Natural killer cell (primary cell): ENCODE data around the gene GARNL3. TPM values are rescaled to one million over a fixed set of nuclear protein-coding genes. Genes with fewer than 3 reads are reported as not detected.

ENCODE experiments used
- ATAC-seq, 3 donors: fragments of 150-1000 bp in 2 of 3; fragments of 200-7000 bp in 1 of 3; cut with Tn5 transposase; 1 replicate in 1 of 3; 2 replicates in 2 of 3; pipeline ENCODE4 v1.10.0; 2021; ENCODE audit warnings: mild to moderate bottlenecking in 2 of 3, moderate library complexity in 2 of 3
- DNase-seq, 2 donors: peaks; one replicate each; pipeline versions ENCODE4 v3.0.0 to v3.0.0-alpha.2; 2013 to 2021; ENCODE audit warnings: mixed read lengths in 1 of 2
- H3K27ac ChIP-seq: one replicate; pipeline ENCODE4 v1.5.1; 2013; ENCODE audit warnings: mild to moderate bottlenecking, low read length
- H3K27me3 ChIP-seq: one replicate; pipeline ENCODE4 v1.6.1; 2013; ENCODE audit warnings: low read length; ENCODE audit not compliant: control insufficient read depth, insufficient read depth
- H3K36me3 ChIP-seq: one replicate; pipeline ENCODE4 v1.6.1; 2013; ENCODE audit warnings: low read length; ENCODE audit not compliant: control insufficient read depth, insufficient read depth
- H3K4me1 ChIP-seq: one replicate; pipeline ENCODE4 v1.6.1; 2013; ENCODE audit warnings: low read length; ENCODE audit not compliant: control insufficient read depth, insufficient read depth
- H3K4me3 ChIP-seq: one replicate; pipeline ENCODE4 v1.5.1; 2013; ENCODE audit warnings: low read length
- H3K9me3 ChIP-seq: one replicate; pipeline ENCODE4 v1.6.1; 2013; ENCODE audit warnings: low read length; ENCODE audit not compliant: control insufficient read depth, insufficient read depth
- H3K27ac Mint-ChIP-seq, 2 donors: one replicate each; pipeline ENCODE4 v1.8.0; 2022; ENCODE audit warnings: mild to moderate bottlenecking in 2 of 2, mixed read lengths in 2 of 2, moderate library complexity in 1 of 2
- H3K27me3 Mint-ChIP-seq, 2 donors: one replicate each; pipeline ENCODE4 v1.8.0; 2022; ENCODE audit warnings: low read depth in 2 of 2, mixed read lengths in 2 of 2
- H3K36me3 Mint-ChIP-seq: one replicate; pipeline ENCODE4 v1.8.0; 2022; ENCODE audit warnings: mixed read lengths
- H3K4me1 Mint-ChIP-seq, 2 donors: one replicate each; pipeline ENCODE4 v1.8.0; 2022; ENCODE audit warnings: mixed read lengths in 2 of 2
- H3K4me3 Mint-ChIP-seq: one replicate; pipeline ENCODE4 v1.8.0; 2022; ENCODE audit warnings: mild to moderate bottlenecking, moderate library complexity, mixed read lengths
- H3K9me3 Mint-ChIP-seq, 2 donors: one replicate each; pipeline ENCODE4 v1.8.0; 2022; ENCODE audit warnings: mixed read lengths in 2 of 2
- CTCF ChIP-seq: fragments of 200-600 bp; IDR thresholded peaks from one replicate; pipeline ENCODE4 v1.8.0; 2022; ENCODE audit warnings: antibody characterized with exemption
- WGBS: methylation state at CpG from one replicate; pipeline ENCODE4 v1.1.7; 2013; ENCODE audit warnings: missing lambda C conversion rate; ENCODE audit not compliant: insufficient coverage; 5-methylcytosine and 5-hydroxymethylcytosine counted together
- intact Hi-C: fragments of 100-400 bp; cut with micrococcal nuclease; formaldehyde crosslinking; loops from one replicate; pipeline ENCODE4 v1.14.2; 2022
- total RNA-seq, 4 donors: library from RNA; stranded (reverse); fragments of 120-200 nt in 1 of 4; gene quantifications; one replicate each; pipeline versions ENCODE4 v1.2.3 to v1.2.4, GENCODE V29; 2013 to 2022

The GARNL3 gene
- total RNA-seq, 3 donors from 2014 or later (not counting 1 experiment from before 2014, with no cell fraction given): 3.8 to 6.0 (median 6.0) TPM

- no peaks in the 10 kb centered on the region for H3K36me3 ChIP-seq
- no peak overlapping the region for H3K4me3 ChIP-seq
Observed at GRCh38 chr9:127407492-127407843, 142.9 kb downstream of the GARNL3 start.

GRCh38 chr9:127411122-127411521 lies 146.5 kb downstream of the GARNL3 start:
- H3K27me3 Mint-ChIP-seq: peaks cover 0 to 3% of the 10 kb centered on the region in 2 donors
- peaks cover 0 to 8% of the 10 kb centered on the region in 2 donors for H3K4me1 Mint-ChIP-seq
- Histone ChIP-seq H3K27me3 (no peaks in the 10 kb centered on the region), H3K4me3 (no peak overlapping the region), H3K27ac (no peak overlapping the region), H3K9me3 (no peaks in the 10 kb centered on the region), H3K4me1 (no peaks in the 10 kb centered on the region), H3K36me3 (no peaks in the 10 kb centered on the region)
- no peaks in the 10 kb centered on the region for H3K36me3 Mint-ChIP-seq
- WGBS: 54% methylated on average over 3 of the region's 4 CpGs
- no peak for TF ChIP-seq CTCF
- intact Hi-C loops: no loop called here
- DNase-seq (no peak), ATAC-seq (no peak)
- H3K27ac Mint-ChIP-seq: no peak overlapping the region
- no peaks in the 10 kb centered on the region for H3K9me3 Mint-ChIP-seq
- H3K4me3 Mint-ChIP-seq: no peak overlapping the region

More at GRCh38 chr9:127407492-127407843, 142.9 kb downstream of the GARNL3 start:
- intact Hi-C loops: no loop called here
- Mint-ChIP-seq H3K36me3 (no peaks in the 10 kb centered on the region), H3K27ac (no peak overlapping the region), H3K4me3 (no peak overlapping the region), H3K9me3 (no peaks in the 10 kb centered on the region), H3K27me3 (no peaks in the 10 kb centered on the region), H3K4me1 (peaks cover 0 to 4% of the 10 kb centered on the region in 2 donors)
- no peaks in the 10 kb centered on the region for H3K9me3 ChIP-seq
- DNase-seq (no peak), ATAC-seq (no peak)
- no peaks in the 10 kb centered on the region for H3K4me1 ChIP-seq
- TF ChIP-seq CTCF: no peak
- no peaks in the 10 kb centered on the region for H3K27me3 ChIP-seq
- 95% methylated on average over 6 of the region's 6 CpGs for WGBS
- H3K27ac ChIP-seq: no peak overlapping the region

GRCh38 chr9:127415141-127415540 lies 150.6 kb downstream of the GARNL3 start:
- no peaks in the 10 kb centered on the region for H3K27me3 ChIP-seq
- no peak overlapping the region for H3K27ac Mint-ChIP-seq
- TF ChIP-seq CTCF: no peak
- H3K4me1 ChIP-seq: peaks cover 11% of the 10 kb centered on the region
- no peaks in the 10 kb centered on the region for H3K36me3 Mint-ChIP-seq
- no peaks in the 10 kb centered on the region for H3K36me3 ChIP-seq
- H3K4me1 Mint-ChIP-seq: peaks cover 4 to 18% of the 10 kb centered on the region in 2 donors
- 91% methylated on average over 4 of the region's 4 CpGs for WGBS
- intact Hi-C loops: no loop called here
- no peak overlapping the region for H3K27ac ChIP-seq
- no peaks in the 10 kb centered on the region for H3K9me3 Mint-ChIP-seq
- ATAC-seq: no peak
- H3K9me3 ChIP-seq: no peaks in the 10 kb centered on the region
- H3K4me3 ChIP-seq: no peak overlapping the region
- no peak overlapping the region for H3K4me3 Mint-ChIP-seq
- H3K27me3 Mint-ChIP-seq: peaks cover 0 to 3% of the 10 kb centered on the region in 2 donors
- no peak for DNase-seq

DNA sequence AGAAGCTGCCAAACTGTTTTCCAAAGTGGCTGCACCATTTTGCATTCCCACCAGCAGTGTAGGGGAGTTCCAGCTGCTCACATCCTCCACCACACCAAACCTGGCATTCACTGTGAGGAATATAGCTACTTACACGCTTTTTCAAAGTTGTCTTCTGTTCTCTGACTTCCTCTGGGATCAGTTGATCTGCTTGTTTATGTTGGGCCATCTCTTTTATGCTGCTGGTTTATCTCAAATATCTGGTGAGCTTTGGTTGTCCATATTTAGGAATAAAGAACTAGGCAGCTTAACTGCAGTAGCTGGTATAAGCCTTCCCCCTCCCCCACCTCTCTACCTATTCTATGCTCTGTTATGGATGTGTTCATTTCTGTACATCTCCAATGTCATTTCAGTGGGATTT lies 151.1 kb downstream of the GARNL3 start:
- Mint-ChIP-seq H3K36me3 (no peaks in the 10 kb centered on the region), H3K27ac (no peak overlapping the region), H3K4me3 (no peak overlapping the region), H3K9me3 (no peaks in the 10 kb centered on the region), H3K27me3 (peaks cover 0 to 3% of the 10 kb centered on the region in 2 donors), H3K4me1 (peaks cover 4 to 18% of the 10 kb centered on the region in 2 donors)
- WGBS: 88% methylated on average over 1 of the region's 1 CpG
- ATAC-seq (no peak), DNase-seq (no peak)
- Histone ChIP-seq H3K27me3 (no peaks in the 10 kb centered on the region), H3K36me3 (no peaks in the 10 kb centered on the region), H3K27ac (no peak overlapping the region), H3K9me3 (no peaks in the 10 kb centered on the region), H3K4me1 (peaks cover 11% of the 10 kb centered on the region), H3K4me3 (no peak overlapping the region)
- intact Hi-C loops: no loop called here
- TF ChIP-seq CTCF: no peak
